Activated CD8-positive, alpha-beta memory T cell treated with anti-CD3 and anti-CD28 coated beads, Interleukin-2, amount 50 U/mL, for 24 hours (primary cell): ENCODE measurements around the gene RNF225.
"Not testable (repeated sequence)": the region's sequence is repeated elsewhere in the genome, so short reads cannot be mapped to it uniquely, and the experiment has no call there.

ENCODE experiments used
- DNase-seq: peaks from one replicate; pipeline ENCODE4 v3.0.0-alpha.2; 2020; ENCODE audit errors: extremely low read depth

The RNF225 gene

DNA sequence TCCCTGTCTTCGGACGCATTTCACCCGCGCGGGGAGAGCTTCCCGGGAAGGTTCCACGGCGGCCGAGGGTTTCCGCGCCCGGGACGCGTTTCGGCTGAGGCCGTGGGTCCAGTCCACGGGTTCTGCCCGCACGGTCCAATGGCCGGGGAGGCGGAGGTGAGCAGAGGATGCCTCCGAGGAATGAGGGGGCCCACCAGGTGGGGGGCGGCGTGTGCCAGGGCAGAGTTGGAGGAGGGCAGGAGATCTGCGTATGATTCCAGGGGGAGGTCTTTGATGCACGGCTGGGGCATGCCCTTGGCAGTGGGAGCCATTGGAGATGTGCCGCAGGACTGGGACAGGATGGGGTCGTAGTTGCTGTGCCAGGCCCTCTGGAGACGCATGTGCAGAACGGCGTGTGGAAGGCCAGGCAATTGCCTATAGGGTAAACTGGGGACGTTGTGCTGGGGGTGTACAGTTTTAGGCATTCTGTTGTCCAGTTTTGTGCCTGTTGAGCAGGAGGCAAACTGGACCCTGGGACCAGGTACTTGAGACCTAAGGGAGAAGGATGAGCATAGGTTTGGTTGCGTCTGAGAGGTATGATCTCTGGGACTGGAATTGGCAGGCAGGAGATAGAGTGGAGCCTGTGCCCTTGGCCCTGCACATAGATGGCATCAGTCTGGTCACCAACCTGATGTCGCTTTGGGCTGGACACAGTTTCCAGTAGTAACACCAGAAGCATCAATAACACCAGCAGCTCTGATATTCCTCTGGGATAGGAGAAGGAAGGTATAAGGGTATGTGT lies 13.7 kb downstream of the RNF225 start:
- no peak for DNase-seq

DNA sequence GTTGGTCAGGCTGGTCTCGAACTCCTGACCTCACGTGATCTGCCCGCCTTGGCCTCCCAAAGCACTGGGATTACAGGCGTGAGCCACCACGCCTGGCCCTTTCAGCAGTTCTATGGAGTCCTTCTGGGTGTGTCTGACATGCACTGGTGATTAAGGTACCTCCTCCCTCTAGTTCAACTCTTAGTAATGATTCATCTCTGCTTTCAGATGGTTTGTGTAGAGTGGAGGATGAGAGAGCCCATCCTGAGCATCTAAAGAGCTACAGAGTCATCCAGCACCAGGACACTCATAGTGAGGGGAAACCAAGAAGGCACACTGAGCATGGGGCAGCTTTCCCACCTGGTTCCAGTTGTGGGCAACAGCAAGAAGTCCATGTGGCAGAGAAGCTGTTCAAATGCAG lies 21.1 kb downstream of the RNF225 start:
- DNase-seq: no peak

DNA sequence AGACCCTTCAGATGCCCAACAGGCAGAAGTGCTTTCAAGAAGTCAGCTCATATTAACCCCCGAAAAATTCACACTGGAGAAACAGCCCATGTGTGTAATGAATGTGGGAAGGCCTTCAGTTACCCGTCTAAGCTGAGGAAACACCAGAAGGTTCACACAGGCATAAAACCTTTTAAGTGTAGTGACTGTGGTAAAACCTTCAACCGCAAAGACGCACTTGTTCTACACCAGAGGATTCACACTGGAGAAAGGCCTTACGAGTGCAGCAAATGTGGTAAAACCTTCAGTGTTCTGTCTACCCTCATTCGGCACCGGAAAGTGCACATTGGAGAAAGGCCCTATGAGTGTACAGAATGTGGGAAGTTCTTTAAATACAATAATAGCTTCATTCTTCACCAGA lies 21.6 kb downstream of the RNF225 start:
- DNase-seq: no peak

DNA sequence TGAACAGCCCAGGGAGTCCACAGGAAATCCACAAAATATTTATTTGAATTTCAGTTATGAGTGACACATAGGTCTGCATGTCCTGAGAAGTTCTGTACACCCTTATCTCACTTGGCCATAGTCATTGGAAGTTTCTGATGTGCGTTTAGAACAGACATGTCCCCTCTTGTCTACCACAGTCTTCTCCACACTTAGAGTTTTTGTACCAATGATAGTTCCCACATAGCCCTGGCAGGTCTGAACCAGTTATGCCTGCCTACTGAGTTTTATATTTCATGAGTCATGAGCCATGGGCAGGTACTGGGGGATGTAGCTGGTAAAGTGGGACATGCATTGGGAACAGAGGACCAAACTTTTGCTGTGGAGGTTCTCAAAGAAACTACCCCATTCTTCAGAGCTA lies 33.2 kb downstream of the RNF225 start:
- no peak for DNase-seq

DNA sequence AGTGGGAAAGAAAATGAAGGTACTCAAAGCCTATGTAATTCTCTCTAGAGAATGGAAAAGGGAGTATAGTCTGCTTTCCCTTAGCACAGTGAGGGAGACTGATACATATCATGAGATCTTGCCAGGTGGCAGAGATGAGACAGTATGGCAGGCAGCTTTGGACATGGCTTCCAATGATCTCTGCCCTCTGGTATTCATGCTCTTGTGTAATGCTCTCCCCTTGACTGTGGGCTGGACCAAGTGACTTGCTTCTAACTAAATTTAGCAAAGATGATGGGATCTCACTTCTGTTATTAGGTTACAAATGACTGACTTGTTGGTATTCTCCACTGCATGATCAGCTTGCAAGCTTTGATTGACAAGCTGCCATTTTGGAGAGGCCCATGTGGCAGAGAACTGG lies 34.3 kb downstream of the RNF225 start:
- DNase-seq: no peak

DNA sequence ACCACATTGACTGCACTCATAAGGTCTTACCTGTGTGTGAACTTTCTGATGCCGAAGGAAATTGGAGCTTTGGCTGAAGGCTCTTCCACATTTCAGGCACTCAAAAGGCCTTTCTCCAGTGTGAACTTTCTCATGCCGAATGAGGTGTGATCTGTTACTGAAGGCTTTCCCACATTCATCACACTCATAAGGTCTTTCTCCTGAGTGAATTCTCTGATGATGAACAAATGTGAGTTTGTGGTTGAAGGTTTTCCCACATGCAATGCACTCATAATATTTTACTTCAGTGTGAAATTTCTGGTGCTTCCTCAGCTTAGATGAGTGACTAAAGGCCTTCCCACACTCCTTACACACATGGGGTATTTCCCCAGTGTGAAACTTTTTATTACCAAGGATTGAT lies 38.8 kb downstream of the RNF225 start:
- DNase-seq: no peak

DNA sequence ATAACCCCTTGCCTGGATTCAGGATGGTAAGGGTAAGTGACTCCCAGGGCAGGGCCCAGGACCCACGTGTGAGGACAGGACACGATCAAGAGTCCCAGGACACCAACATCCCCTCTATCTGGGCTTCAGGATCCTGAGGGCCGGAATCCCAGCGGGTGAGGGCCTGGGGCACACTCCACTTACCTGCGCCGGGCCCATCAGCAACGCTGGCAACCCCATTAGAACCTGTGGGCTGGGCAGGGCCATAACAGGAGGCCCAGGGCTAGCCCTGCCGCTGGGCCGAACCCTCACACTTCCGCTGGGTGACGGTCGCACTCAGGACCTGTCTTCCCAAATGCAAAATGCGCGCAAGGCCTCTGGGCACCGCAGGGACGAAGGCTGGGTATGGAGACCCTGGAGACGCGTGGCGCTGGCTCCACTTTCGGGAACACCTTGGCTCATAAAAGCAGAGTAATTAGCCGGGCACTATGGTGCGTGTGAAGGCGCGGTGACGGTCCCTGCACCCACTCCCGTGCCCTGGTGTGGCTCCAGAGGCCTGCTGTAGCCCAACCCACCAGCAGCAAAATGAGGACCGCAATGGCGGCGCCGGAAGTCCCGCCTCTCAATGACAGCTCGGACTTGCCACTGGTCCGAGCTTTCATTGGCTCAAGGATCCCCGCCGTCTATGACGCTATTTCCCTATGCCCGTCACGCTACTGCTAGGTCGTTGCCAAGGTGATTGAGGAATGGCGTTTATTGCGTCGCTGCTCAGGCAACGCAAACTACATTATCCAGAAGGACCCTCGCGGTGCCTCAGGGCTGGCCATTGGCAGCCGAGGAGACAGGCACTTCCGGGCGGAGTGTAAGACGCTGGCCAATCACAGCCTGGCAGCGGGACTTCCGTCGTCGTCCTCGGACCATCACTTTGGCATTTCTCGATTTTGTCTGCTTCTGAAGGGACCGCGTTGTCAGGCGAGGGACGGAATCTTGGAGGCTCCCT lies 44.4 kb downstream of the RNF225 start, which contains the start of gene ZNF132:
TSS of gene ZNF132 (minus strand) at position 578 of the 979 bp plus-strand sequence. CDS start at position 246, 332 bp downstream.
- peak; percentile 87 for DNase-seq

GRCh38 chr19:58440556-58440955 lies 45.1 kb downstream of the RNF225 start:
- no peak for DNase-seq

DNA sequence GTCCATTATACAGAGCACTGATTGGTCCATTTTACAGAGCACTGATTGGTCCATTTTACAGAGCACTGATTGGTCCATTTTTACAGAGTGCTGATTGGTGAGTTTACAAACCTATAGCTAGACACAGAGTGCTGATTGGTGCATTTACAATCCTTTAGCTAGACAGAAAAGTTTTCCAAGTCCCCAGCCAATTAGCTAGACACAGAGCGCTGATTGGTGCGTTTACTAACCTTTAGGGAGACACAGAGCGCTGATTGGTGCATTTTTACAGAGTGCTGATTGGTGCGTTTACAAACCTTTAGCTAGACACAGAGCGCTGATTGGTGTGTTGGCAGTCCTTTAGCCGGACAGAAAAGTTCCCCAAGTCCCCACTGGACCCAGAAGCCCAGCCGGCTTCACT lies 47.5 kb downstream of the RNF225 start:
- DNase-seq: not testable (repeated sequence)
